Calu3 (cell line): Measurements from ENCODE around the gene SURF6. TPM values are rescaled to one million over a fixed set of nuclear protein-coding genes. Genes with fewer than 3 reads are reported as not detected.

Experiments used
- BruUV-seq: library from RNA; stranded (reverse); fragments of 400-500 nt; replicated peaks from 2 replicates; lab custom pipeline; 2021; lab: Mats Ljungman, UMichigan
- CTCF ChIA-PET: fragments of 300-600 bp; sonication (Branson Sonifier 250); formaldehyde crosslinking; loops from one replicate; lab custom pipeline; 2022; ENCODE audit warnings: antibody characterized with exemption; lab: Charles Lee
- DNase-seq: peaks from one replicate; pipeline ENCODE4 v3.0.0; 2022
- H3K27ac Mint-ChIP-seq: one replicate; pipeline ENCODE4 v1.8.0; 2022; ENCODE audit warnings: mixed read lengths; ENCODE audit not compliant: unreplicated experiment
- H3K27me3 Mint-ChIP-seq: one replicate; pipeline ENCODE4 v1.8.0; 2022; ENCODE audit warnings: mixed read lengths; ENCODE audit not compliant: unreplicated experiment
- H3K36me3 Mint-ChIP-seq: one replicate; pipeline ENCODE4 v1.8.0; 2022; ENCODE audit warnings: mild to moderate bottlenecking, moderate library complexity, mixed read lengths; ENCODE audit not compliant: insufficient read depth, unreplicated experiment
- H3K4me1 Mint-ChIP-seq: one replicate; pipeline ENCODE4 v1.8.0; 2022; ENCODE audit warnings: mild to moderate bottlenecking, low read depth, mixed read lengths; ENCODE audit not compliant: unreplicated experiment
- H3K4me3 Mint-ChIP-seq: one replicate; pipeline ENCODE4 v1.8.0; 2022; ENCODE audit warnings: mild to moderate bottlenecking, low read depth, moderate library complexity, mixed read lengths; ENCODE audit not compliant: unreplicated experiment
- H3K9me3 Mint-ChIP-seq: one replicate; pipeline ENCODE4 v1.8.0; 2022; ENCODE audit warnings: low read depth, mixed read lengths; ENCODE audit not compliant: unreplicated experiment
- CTCF ChIP-seq: fragments of 200-600 bp; IDR thresholded peaks from one replicate; pipeline ENCODE4 v1.8.0; 2022; ENCODE audit warnings: antibody characterized with exemption; ENCODE audit not compliant: unreplicated experiment
- intact Hi-C: fragments of 100-400 bp; cut with micrococcal nuclease; formaldehyde crosslinking; loops from one replicate; pipeline ENCODE4 v1.10.0; 2022; ENCODE audit not compliant: unreplicated experiment
- total RNA-seq: library from RNA; stranded (reverse); gene quantifications from 2 replicates; pipeline ENCODE4 v1.2.3, GENCODE V29; 2022

SURF6 gene
- total RNA-seq, 1 experiment from 2014 or later: 20.4 TPM

- H3K27me3 Mint-ChIP-seq: no peaks in the 10 kb centered on the region
- intact Hi-C loops: loop anchor here (10.0 kb wide), 1 partner anchor 62 kb away; no protein-coding TSS in a partner anchor
- no TSS peak for BruUV-seq
- no peak overlapping the region for H3K27ac Mint-ChIP-seq
- TF ChIP-seq CTCF: peak; percentile 22
- peaks cover 23% of the 10 kb centered on the region for H3K36me3 Mint-ChIP-seq
- DNase-seq: peak; percentile 22
- H3K9me3 Mint-ChIP-seq: no peaks in the 10 kb centered on the region
- no peak overlapping the region for H3K4me3 Mint-ChIP-seq
- H3K4me1 Mint-ChIP-seq: no peaks in the 10 kb centered on the region
- CTCF ChIA-PET: no interaction called here
Measured at GRCh38 chr9:133342570-133342969, 6.6 kb upstream of the SURF6 start.

GRCh38 chr9:133342069-133342406 is 6.0 kb upstream of the SURF6 start:
- Mint-ChIP-seq H3K27me3 (no peaks in the 10 kb centered on the region), H3K27ac (no peak overlapping the region), H3K4me1 (no peaks in the 10 kb centered on the region), H3K36me3 (peaks cover 18% of the 10 kb centered on the region), H3K9me3 (no peaks in the 10 kb centered on the region), H3K4me3 (no peak overlapping the region)
- DNase-seq: no peak
- CTCF ChIA-PET: no interaction called here
- no peak for TF ChIP-seq CTCF
- BruUV-seq: no TSS peak
- intact Hi-C loops: loop anchor here (10.0 kb wide), 1 partner anchor 63 kb away; no protein-coding TSS in a partner anchor

- H3K9me3 Mint-ChIP-seq: no peaks in the 10 kb centered on the region
- CTCF ChIA-PET: no interaction called here
- TF ChIP-seq CTCF: no peak
- DNase-seq: no peak
- H3K27me3 Mint-ChIP-seq: no peaks in the 10 kb centered on the region
- H3K36me3 Mint-ChIP-seq: peaks cover 16% of the 10 kb centered on the region
- intact Hi-C loops: loop anchor here (10.0 kb wide), 1 partner anchor 63 kb away; no protein-coding TSS in a partner anchor
- no peak overlapping the region for H3K4me3 Mint-ChIP-seq
- no TSS peak for BruUV-seq
- H3K4me1 Mint-ChIP-seq: no peaks in the 10 kb centered on the region
- no peak overlapping the region for H3K27ac Mint-ChIP-seq
Measured at GRCh38 chr9:133341369-133342068, 5.5 kb upstream of the SURF6 start.

GRCh38 chr9:133340916-133341315 is 4.9 kb upstream of the SURF6 start:
- BruUV-seq: no TSS peak
- DNase-seq: no peak
- no peaks in the 10 kb centered on the region for H3K4me1 Mint-ChIP-seq
- peaks cover 20% of the 10 kb centered on the region for H3K36me3 Mint-ChIP-seq
- H3K27ac Mint-ChIP-seq: no peak overlapping the region
- no peaks in the 10 kb centered on the region for H3K9me3 Mint-ChIP-seq
- no peak for TF ChIP-seq CTCF
- CTCF ChIA-PET: no interaction called here
- no peaks in the 10 kb centered on the region for H3K27me3 Mint-ChIP-seq
- H3K4me3 Mint-ChIP-seq: no peak overlapping the region
- intact Hi-C loops: loop anchor here (10.0 kb wide), 1 partner anchor 64 kb away; no protein-coding TSS in a partner anchor
